ENCODE results near the gene HEATR9. TPM values are rescaled to one million over a fixed set of nuclear protein-coding genes. Genes with fewer than 3 reads are reported as not detected.

The HEATR9 gene
- total and polyA plus RNA-seq, 2 of the 13 experiments (the other 11 are each of a cell fraction or from before 2014, with no cell fraction given) = not detected

GRCh38 chr17:35808962-35809854, 59.5 kb downstream of the HEATR9 start, which contains the start of gene TAF15 (continued):
- TF ChIP-seq NFYB (CRISPR knock-in tag; IDR thresholded peaks at IDR 0.05) = peak; percentile 89
- no peak for TF ChIP-seq MAFG (CRISPR knock-in tag; IDR thresholded peaks at IDR 0.05)
- peak; percentile 95 for TF ChIP-seq ASH2L (IDR thresholded peaks at IDR 0.05; ENCODE audit: insufficient read length, low read depth, low read length)
- 0 out of 2 replicates have a peak, but pooled peaks have one; percentile 36 for TF ChIP-seq MEIS1 (CRISPR knock-in tag; IDR thresholded peaks at IDR 0.05; ENCODE audit: borderline replicate concordance)
- no peak; the same call in 1 of the 2 replicates for TF ChIP-seq TOPORS (CRISPR knock-in tag; IDR thresholded peaks at IDR 0.05)
- peak; percentile 51 for TF ChIP-seq PAXIP1 (CRISPR knock-in tag; conservative IDR thresholded peaks at IDR 0.05)
- TF ChIP-seq SP1 (IDR thresholded peaks at IDR 0.05) = no peak
- peak; percentile 22 for TF ChIP-seq SP1 (CRISPR knock-in tag; IDR thresholded peaks at IDR 0.05)
- TF ChIP-seq NFE2L2 (IDR thresholded peaks at IDR 0.05; ENCODE audit: low read length) = no peak
- peak; percentile 7; the same call in 1 of the 2 replicates for TF ChIP-seq NR2F2 (IDR thresholded peaks at IDR 0.05; ENCODE audit: borderline replicate concordance, low read depth)
- peak; percentile 60; the same call in 1 of the 2 replicates for TF ChIP-seq DR1 (CRISPR knock-in tag; IDR thresholded peaks at IDR 0.05)
- no peak for TF ChIP-seq MLXIP (CRISPR knock-in tag; IDR thresholded peaks at IDR 0.05; ENCODE audit: borderline replicate concordance)
- TF ChIP-seq CAMTA2 (CRISPR knock-in tag; IDR thresholded peaks at IDR 0.05; ENCODE audit: borderline replicate concordance) = no peak
- no peak for TF ChIP-seq ZFP90 (CRISPR knock-in tag; IDR thresholded peaks at IDR 0.05; ENCODE audit: borderline replicate concordance)
- TF ChIP-seq NFE2L1 (CRISPR knock-in tag; IDR thresholded peaks at IDR 0.05; ENCODE audit: borderline replicate concordance) = no peak
- TF ChIP-seq CREB1 (IDR thresholded peaks at IDR 0.05) = peak; percentile 13; the same call in 1 of the 2 replicates
- TF ChIP-seq CREB1 (CRISPR knock-in tag; IDR thresholded peaks at IDR 0.05) = no peak
- peak; percentile 89; the same call in 1 of the 2 replicates for TF ChIP-seq ZGPAT (CRISPR knock-in tag; IDR thresholded peaks at IDR 0.05)
- no peak for TF ChIP-seq TEAD3 (CRISPR knock-in tag; optimal IDR thresholded peaks at IDR 0.05; ENCODE audit: borderline replicate concordance)
- no peak for TF ChIP-seq EED (CRISPR knock-in tag; IDR thresholded peaks at IDR 0.05)
- TF ChIP-seq ZNF570 (CRISPR knock-in tag; IDR thresholded peaks at IDR 0.05; ENCODE audit: borderline replicate concordance) = 0 out of 2 replicates have a peak, but pooled peaks have one; percentile 45
- peak; percentile 52; the same call in 1 of the 2 replicates for TF ChIP-seq ZMAT3 (CRISPR knock-in tag; conservative IDR thresholded peaks at IDR 0.05)
- TF ChIP-seq ZNF296 (CRISPR knock-in tag; conservative IDR thresholded peaks at IDR 0.05) = no peak

Measured in HepG2 (cell line).